KOPT-K1 (cell line): ENCODE measurements around the gene SLC16A7.
"Not testable (repeated sequence)": the region's sequence is repeated elsewhere in the genome, so short reads cannot be mapped to it uniquely, and the experiment has no call there.

Experiments
- H3K27ac ChIP-seq: fragments of 200-600 bp; sonication (generic); 2 replicates; pipeline ENCODE4 v1.5.1; 2016; ENCODE audit warnings: antibody characterized with exemption, mild to moderate bottlenecking, low read depth, low read length; ENCODE audit not compliant: poor library complexity, severe bottlenecking
- H3K36me3 ChIP-seq: fragments of 200-600 bp; sonication (generic); 2 replicates; pipeline ENCODE4 v1.5.1; 2017; ENCODE audit warnings: antibody characterized with exemption, mild to moderate bottlenecking, low read length, moderate library complexity; ENCODE audit not compliant: insufficient read depth
- H3K9me3 ChIP-seq: fragments of 200-600 bp; sonication (generic); 2 replicates; pipeline ENCODE4 v1.5.1; 2017; ENCODE audit warnings: antibody characterized with exemption, low read length, mild to moderate bottlenecking; ENCODE audit not compliant: insufficient read depth, poor library complexity, severe bottlenecking

Gene SLC16A7

GRCh38 chr12:59717436-59717835, 121.6 kb downstream of the SLC16A7 start:
- Histone ChIP-seq H3K36me3 (peaks cover 5% of the 10 kb centered on the region), H3K9me3 (no peaks in the 10 kb centered on the region), H3K27ac (no peak overlapping the region)

DNA sequence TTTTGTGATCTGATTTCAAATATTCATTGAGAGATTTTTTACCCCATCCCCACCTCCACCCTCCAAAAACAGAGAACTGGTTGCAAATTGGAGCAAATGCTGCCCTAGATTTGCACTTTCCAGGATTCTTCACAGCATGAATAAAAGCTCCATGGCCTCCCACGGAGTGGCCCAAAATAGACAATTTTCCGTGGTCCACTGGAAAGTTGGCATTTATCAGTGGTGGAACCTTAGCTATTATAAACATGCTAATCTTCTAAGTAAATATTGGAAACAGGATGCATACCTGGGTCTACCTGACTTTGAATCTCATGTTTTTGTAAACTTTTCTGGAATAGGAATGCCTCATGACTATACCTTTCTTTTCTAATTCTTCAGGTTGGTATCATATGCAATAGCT, 123.9 kb downstream of the SLC16A7 start:
- Histone ChIP-seq H3K9me3 (no peaks in the 10 kb centered on the region), H3K36me3 (no peaks in the 10 kb centered on the region)

GRCh38 chr12:59723520-59723919, 127.7 kb downstream of the SLC16A7 start:
- Histone ChIP-seq H3K9me3 (no peaks in the 10 kb centered on the region), H3K36me3 (no peaks in the 10 kb centered on the region), H3K27ac (no peak overlapping the region)

More for the DNA sequence above, 123.9 kb downstream of the SLC16A7 start:
- H3K27ac ChIP-seq: no peak overlapping the region

GRCh38 chr12:59724011-59724695, 128.3 kb downstream of the SLC16A7 start:
- H3K27ac ChIP-seq: no peak overlapping the region
- no peaks in the 10 kb centered on the region for H3K36me3 ChIP-seq
- H3K9me3 ChIP-seq: no peaks in the 10 kb centered on the region

DNA sequence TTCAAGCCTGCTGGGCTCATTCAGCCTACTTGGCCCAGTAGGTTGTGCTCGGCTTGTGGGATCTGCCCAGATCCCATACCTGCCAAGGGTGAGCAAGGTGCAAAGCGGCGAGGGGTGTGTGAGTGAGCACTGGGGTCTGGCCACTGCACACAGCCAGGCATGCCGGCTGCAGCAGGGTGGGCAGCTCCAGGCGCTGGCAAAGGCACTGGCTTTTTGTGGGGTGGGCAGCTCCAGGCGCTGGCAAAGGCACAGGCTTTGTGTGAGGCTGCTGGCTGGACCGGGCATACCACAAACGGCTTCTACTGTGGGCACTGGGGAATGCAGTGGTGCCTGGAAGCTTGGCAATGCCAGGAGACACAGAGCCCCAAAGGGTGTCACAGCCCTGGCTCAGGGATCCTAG, 137.4 kb downstream of the SLC16A7 start:
- Histone ChIP-seq H3K27ac (no peak overlapping the region), H3K36me3 (no peaks in the 10 kb centered on the region), H3K9me3 (no peaks in the 10 kb centered on the region)

GRCh38 chr12:59734371-59734770, 138.5 kb downstream of the SLC16A7 start:
- no peak overlapping the region for H3K27ac ChIP-seq
- no peaks in the 10 kb centered on the region for H3K36me3 ChIP-seq

DNA sequence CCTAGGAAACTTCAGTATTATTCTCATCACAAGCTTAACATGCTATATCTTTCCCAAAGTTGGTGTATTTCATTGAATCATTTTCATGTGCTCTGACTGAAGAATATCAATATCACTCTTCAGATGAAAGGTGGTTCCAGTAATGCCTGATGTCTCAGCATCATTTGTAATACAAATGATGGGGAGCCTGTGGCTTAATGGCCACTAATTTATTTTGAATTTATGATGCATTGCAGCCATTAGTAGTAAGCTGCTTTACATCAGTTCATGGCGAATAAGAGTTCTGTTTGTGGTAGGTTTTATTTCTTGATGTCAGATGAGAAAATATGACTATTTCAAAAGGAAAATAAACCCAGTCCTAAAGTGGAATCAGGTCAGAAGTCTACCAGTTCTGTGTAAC, 139.4 kb downstream of the SLC16A7 start:
- H3K27ac ChIP-seq: no peak overlapping the region
- no peaks in the 10 kb centered on the region for H3K36me3 ChIP-seq
- no peaks in the 10 kb centered on the region for H3K9me3 ChIP-seq

More at GRCh38 chr12:59734371-59734770, 138.5 kb downstream of the SLC16A7 start:
- no peaks in the 10 kb centered on the region for H3K9me3 ChIP-seq

DNA sequence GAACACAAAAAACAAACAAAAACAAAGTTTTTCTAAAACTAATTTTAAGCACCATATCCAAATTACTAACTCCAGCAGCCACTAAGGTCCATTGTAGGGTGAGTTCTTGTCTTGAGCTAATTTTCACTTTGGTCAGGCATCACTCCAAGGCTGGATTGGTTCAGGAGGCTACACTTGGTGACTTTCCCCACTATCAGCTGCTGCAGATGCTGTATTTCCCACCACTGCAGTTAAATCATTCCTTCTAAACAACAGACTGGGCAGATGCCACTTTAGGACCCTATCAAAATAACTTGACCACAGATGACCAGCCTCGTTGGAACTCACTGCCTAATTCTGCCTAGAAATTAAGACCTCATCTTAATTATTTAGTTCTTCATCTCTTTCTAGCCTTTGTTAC, 140.5 kb downstream of the SLC16A7 start:
- H3K9me3 ChIP-seq: no peaks in the 10 kb centered on the region
- no peak overlapping the region for H3K27ac ChIP-seq

GRCh38 chr12:59736786-59737185, 141.0 kb downstream of the SLC16A7 start:
- no peaks in the 10 kb centered on the region for H3K9me3 ChIP-seq
- H3K36me3 ChIP-seq: no peaks in the 10 kb centered on the region
- no peak overlapping the region for H3K27ac ChIP-seq

More for the DNA sequence above, 140.5 kb downstream of the SLC16A7 start:
- H3K36me3 ChIP-seq: no peaks in the 10 kb centered on the region

GRCh38 chr12:59737725-59738463, 142.1 kb downstream of the SLC16A7 start:
- Histone ChIP-seq H3K9me3 (no peaks in the 10 kb centered on the region), H3K27ac (no peak overlapping the region), H3K36me3 (no peaks in the 10 kb centered on the region)

DNA sequence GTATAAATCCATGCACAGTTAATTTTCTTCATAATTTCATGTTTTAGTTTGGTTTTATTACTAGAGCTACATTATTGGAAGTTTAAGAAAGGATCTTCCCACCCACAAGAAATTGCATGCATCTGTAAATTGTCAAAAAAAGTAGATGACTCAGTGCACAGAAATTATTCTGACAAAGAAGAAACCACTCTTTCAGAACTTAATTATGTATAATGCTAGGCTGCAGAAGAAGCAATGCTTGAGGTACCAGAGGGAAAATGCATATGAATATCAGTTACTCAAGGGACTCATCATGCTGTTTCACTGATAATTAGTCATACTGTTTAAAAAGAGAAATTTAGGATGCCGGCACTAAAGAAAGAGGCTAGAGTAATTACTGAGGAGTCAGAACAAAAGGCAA, 147.0 kb downstream of the SLC16A7 start:
- Histone ChIP-seq H3K36me3 (peaks cover 8% of the 10 kb centered on the region), H3K9me3 (peaks cover 10% of the 10 kb centered on the region)

GRCh38 chr12:59744564-59744963, 148.7 kb downstream of the SLC16A7 start:
- peaks cover 26% of the 10 kb centered on the region for H3K9me3 ChIP-seq
- no peak overlapping the region for H3K27ac ChIP-seq
- peaks cover 15% of the 10 kb centered on the region for H3K36me3 ChIP-seq

More for the DNA sequence above, 147.0 kb downstream of the SLC16A7 start:
- H3K27ac ChIP-seq: no peak overlapping the region

DNA sequence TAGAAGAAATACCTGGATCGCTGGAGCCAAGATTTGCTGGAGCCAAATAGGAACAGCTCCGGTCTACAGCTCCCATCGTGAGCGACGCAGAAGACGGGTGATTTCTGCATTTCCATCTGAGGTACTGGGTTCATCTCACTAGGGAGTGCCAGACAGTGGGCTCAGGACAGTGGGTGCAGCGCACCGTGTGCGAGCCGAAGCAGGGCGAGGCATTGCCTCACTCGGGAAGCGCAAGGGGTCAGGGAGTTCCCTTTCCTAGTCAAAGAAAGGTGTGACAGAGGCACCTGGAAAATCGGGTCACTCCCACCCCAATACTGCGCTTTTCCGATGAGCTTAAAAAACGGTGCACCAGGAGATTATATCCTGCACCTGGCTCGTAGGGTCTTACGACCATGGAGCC, 155.3 kb downstream of the SLC16A7 start:
- H3K27ac ChIP-seq, H3K36me3 ChIP-seq: not testable (repeated sequence)
- peaks cover 31% of the 10 kb centered on the region for H3K9me3 ChIP-seq

GRCh38 chr12:59761542-59761941, 165.7 kb downstream of the SLC16A7 start:
- no peak overlapping the region for H3K27ac ChIP-seq
- H3K36me3 ChIP-seq: no peaks in the 10 kb centered on the region
- H3K9me3 ChIP-seq: no peaks in the 10 kb centered on the region

DNA sequence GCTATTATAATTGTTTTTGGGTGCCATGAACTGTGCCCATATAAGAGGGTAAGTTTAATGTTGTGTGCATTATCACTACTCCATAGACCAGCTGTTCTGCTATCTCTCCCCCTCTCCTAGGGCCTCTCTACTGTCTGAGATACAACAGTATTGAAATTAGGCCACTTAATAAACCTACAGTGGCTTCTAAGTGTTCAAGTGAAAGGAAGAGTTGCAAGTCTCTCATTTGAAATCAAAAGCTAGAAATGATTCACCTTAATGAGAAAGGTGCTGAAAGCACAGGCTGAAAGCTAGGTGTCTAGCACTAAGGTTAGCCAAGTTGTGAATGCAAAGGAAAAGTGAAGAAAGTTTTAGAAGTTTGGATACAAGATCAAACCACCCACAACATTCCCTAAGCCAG, 168.0 kb downstream of the SLC16A7 start:
- Histone ChIP-seq H3K36me3 (peaks cover 4% of the 10 kb centered on the region; the same call in 1 of the 2 replicates), H3K9me3 (peaks cover 10% of the 10 kb centered on the region), H3K27ac (no peak overlapping the region)

GRCh38 chr12:59768031-59768430, 172.2 kb downstream of the SLC16A7 start:
- H3K9me3 ChIP-seq: peaks cover 10% of the 10 kb centered on the region
- peaks cover 4% of the 10 kb centered on the region; the same call in 1 of the 2 replicates for H3K36me3 ChIP-seq
- no peak overlapping the region for H3K27ac ChIP-seq
